Suprapubic skin (tissue), 4 donors: Measurements from ENCODE around the gene TUT1. TPM values are rescaled to one million over a fixed set of nuclear protein-coding genes. Genes with fewer than 3 reads are reported as not detected.

Experiments
- DNase-seq, 2 donors: peaks; one replicate each; pipeline ENCODE4 v3.0.0-alpha.2; 2019; ENCODE audit warnings: low spot score in 2 of 2
- H3K27ac ChIP-seq: fragments of 200-600 bp; sonication (generic); one replicate; pipeline ENCODE4 v1.5.1; 2019
- H3K27me3 ChIP-seq: fragments of 200-600 bp; sonication (generic); one replicate; pipeline ENCODE4 v1.5.1; 2019
- H3K36me3 ChIP-seq: fragments of 200-600 bp; sonication (generic); one replicate; pipeline ENCODE4 v1.5.1; 2019
- H3K4me1 ChIP-seq: fragments of 200-600 bp; sonication (generic); one replicate; pipeline ENCODE4 v1.5.1; 2019
- H3K4me3 ChIP-seq: fragments of 200-600 bp; sonication (generic); one replicate; pipeline ENCODE4 v1.5.1; 2019; ENCODE audit warnings: mild to moderate bottlenecking
- H3K9me3 ChIP-seq: fragments of 200-600 bp; sonication (generic); one replicate; pipeline ENCODE4 v1.5.1; 2019
- EP300 ChIP-seq: sonication (generic); formaldehyde crosslinking; IDR thresholded peaks from one replicate; pipeline ENCODE4 v1.6.1; 2017; ENCODE audit warnings: antibody characterized with exemption
- POLR2A ChIP-seq, 2 donors: fragments of 450-650 bp; IDR thresholded peaks; one replicate each; pipeline ENCODE4 v1.6.1; 2017; ENCODE audit warnings: antibody characterized with exemption in 2 of 2, mild to moderate bottlenecking in 2 of 2, moderate library complexity in 2 of 2
- POLR2AphosphoS5 ChIP-seq, 3 donors: sonication (generic); formaldehyde crosslinking; IDR thresholded peaks; one replicate each; pipeline ENCODE4 v1.6.1; 2017; ENCODE audit warnings: antibody characterized with exemption in 3 of 3
- WGBS: methylation state at CpG from one replicate; pipeline ENCODE4 v1.1.5; 2018; 5-methylcytosine and 5-hydroxymethylcytosine counted together
- total RNA-seq, 4 donors: library from RNA; depleted of rRNA; stranded (reverse); fragments of >200 nt; gene quantifications; one replicate each; pipeline ENCODE4 v1.1.0, GENCODE V29; 2016
- TF ChIP-seq, protein P1 (sequence below), 2 donors: fragments of 200-600 bp in 1 of 2; fragments of 450-650 bp in 1 of 2; sonication (generic) in 1 of 2; IDR thresholded peaks; one replicate each; pipeline ENCODE4 v1.5.1; 2016 to 2019; ENCODE audit warnings: antibody characterized with exemption in 2 of 2, mild to moderate bottlenecking in 1 of 2, moderate library complexity in 1 of 2

The TUT1 gene
- total RNA-seq, 4 donors from 2014 or later: 8.0 to 16.3 (median 12.5) TPM

DNA sequence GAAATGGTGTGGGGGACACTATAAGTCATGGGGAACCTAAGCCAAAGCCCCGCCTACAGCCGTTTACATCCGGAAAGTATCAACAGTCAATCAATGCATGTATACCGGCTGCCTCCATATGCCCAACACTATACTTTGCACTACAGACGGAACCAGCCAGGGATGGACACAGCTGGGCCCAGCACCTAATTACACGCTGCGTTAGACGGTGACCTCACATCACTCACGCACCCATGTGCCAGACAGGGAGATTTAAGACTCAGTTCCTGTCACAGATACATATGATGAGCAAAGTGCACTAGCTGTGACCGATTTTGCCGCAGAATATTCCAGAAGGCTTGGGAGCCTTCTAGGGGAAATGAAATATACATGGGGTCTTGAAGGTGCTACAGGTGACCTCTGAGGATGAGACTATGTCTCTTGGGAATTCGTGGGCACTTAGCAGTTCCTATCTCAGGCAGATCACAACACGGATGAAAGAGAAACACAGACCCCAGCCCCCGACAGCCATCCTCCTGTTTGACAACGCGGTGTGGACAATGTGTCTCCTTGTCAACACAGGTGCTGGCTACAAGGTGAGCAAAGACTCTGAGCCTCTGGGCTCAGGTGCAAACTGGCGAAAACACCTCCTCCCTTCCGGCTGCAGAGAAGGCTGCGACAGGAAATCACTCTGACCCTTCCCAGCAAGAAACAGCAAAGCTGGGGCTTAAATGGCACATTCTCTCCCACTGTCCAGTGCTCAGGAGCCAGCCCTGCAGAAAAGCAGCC, 52.7 kb downstream of the TUT1 start:
- Histone ChIP-seq H3K27ac (peak overlapping the region; percentile 98), H3K4me1 (peaks cover 86% of the 10 kb centered on the region), H3K27me3 (no peaks in the 10 kb centered on the region), H3K4me3 (peak overlapping the region; percentile 77), H3K36me3 (peaks cover 36% of the 10 kb centered on the region), H3K9me3 (no peaks in the 10 kb centered on the region)
- TF ChIP-seq POLR2A (IDR thresholded peaks at IDR 0.05): no peak
- TF ChIP-seq POLR2AphosphoS5 (IDR thresholded peaks at IDR 0.05): no peak
- TF ChIP-seq, protein P1, sequence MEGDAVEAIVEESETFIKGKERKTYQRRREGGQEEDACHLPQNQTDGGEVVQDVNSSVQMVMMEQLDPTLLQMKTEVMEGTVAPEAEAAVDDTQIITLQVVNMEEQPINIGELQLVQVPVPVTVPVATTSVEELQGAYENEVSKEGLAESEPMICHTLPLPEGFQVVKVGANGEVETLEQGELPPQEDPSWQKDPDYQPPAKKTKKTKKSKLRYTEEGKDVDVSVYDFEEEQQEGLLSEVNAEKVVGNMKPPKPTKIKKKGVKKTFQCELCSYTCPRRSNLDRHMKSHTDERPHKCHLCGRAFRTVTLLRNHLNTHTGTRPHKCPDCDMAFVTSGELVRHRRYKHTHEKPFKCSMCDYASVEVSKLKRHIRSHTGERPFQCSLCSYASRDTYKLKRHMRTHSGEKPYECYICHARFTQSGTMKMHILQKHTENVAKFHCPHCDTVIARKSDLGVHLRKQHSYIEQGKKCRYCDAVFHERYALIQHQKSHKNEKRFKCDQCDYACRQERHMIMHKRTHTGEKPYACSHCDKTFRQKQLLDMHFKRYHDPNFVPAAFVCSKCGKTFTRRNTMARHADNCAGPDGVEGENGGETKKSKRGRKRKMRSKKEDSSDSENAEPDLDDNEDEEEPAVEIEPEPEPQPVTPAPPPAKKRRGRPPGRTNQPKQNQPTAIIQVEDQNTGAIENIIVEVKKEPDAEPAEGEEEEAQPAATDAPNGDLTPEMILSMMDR (IDR thresholded peaks at IDR 0.05): no peak
- TF ChIP-seq EP300: no peak
- WGBS: 14% methylated on average over 14 of the region's 19 CpGs
- DNase-seq: no peak

- 63% methylated on average over 21 of the region's 21 CpGs for WGBS
- H3K27ac ChIP-seq: peak overlapping the region; percentile 32
- no peaks in the 10 kb centered on the region for H3K9me3 ChIP-seq
- TF ChIP-seq POLR2AphosphoS5 (IDR thresholded peaks at IDR 0.05) (no peak), POLR2A (IDR thresholded peaks at IDR 0.05) (no peak), EP300 (no peak)
- TF ChIP-seq, protein P1 (IDR thresholded peaks at IDR 0.05): no peak
- peaks cover 58% of the 10 kb centered on the region for H3K36me3 ChIP-seq
- H3K27me3 ChIP-seq: no peaks in the 10 kb centered on the region
- peak overlapping the region; percentile 0 for H3K4me3 ChIP-seq
- peaks cover 65% of the 10 kb centered on the region for H3K4me1 ChIP-seq
- no peak for DNase-seq
Observed at GRCh38 chr11:62536301-62536957, 54.9 kb downstream of the TUT1 start.

- Histone ChIP-seq H3K4me3 (no peak overlapping the region), H3K4me1 (peaks cover 59% of the 10 kb centered on the region), H3K27me3 (no peaks in the 10 kb centered on the region), H3K9me3 (no peaks in the 10 kb centered on the region), H3K27ac (peak overlapping the region; percentile 32), H3K36me3 (peaks cover 64% of the 10 kb centered on the region)
- 68% methylated on average over 10 of the region's 12 CpGs for WGBS
- no peak for TF ChIP-seq EP300
- DNase-seq: no peak
Observed at GRCh38 chr11:62535802-62536201, 55.5 kb downstream of the TUT1 start.

DNA sequence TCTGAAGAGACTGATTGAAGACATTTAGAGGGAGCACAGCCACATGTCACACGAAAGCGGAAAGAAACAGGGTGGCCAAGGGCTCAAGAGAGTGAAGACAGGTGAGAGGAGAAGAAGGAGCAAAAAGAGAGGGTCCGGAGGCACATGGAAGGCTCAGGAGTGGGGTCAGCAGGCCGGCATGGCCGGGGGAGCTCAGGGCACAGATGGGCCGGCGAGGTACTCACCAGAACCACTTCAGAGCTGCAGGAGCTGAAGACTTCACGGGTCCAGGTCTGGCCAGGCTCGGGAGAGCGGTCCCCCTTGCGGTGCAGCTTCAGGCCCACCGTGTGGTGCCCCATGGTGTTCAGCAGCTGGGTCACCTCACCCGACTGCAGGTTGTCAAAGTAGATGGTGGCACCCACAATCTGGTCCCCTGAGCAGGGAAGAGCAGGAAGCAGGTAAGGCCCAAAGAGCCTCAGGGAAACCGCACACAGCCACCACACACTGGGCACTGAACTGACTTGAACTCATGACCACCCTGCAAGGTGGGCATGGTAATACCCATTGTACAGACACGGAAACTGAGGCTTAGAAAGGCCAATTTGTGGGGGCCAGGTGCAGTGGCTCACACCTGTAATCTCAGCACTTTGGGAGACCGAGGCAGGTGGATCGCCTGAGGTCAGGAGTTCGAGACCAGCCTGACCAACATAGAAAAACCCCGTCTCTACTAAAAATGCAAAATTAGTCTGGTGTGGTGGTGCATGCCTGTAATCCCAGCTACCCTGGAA, 56.4 kb downstream of the TUT1 start:
- H3K36me3 ChIP-seq: peaks cover 73% of the 10 kb centered on the region
- no peaks in the 10 kb centered on the region for H3K9me3 ChIP-seq
- peaks cover 50% of the 10 kb centered on the region for H3K4me1 ChIP-seq
- 89% methylated on average over 19 of the region's 19 CpGs for WGBS
- no peak for DNase-seq
- H3K4me3 ChIP-seq: no peak overlapping the region
- no peak for TF ChIP-seq POLR2AphosphoS5 (IDR thresholded peaks at IDR 0.05)
- TF ChIP-seq EP300: no peak
- no peak for TF ChIP-seq POLR2A (IDR thresholded peaks at IDR 0.05)
- TF ChIP-seq, protein P1 (IDR thresholded peaks at IDR 0.05): no peak
- H3K27ac ChIP-seq: no peak overlapping the region
- H3K27me3 ChIP-seq: no peaks in the 10 kb centered on the region

- H3K4me1 ChIP-seq: peaks cover 28% of the 10 kb centered on the region
- no peak for DNase-seq
- H3K36me3 ChIP-seq: peaks cover 97% of the 10 kb centered on the region
- TF ChIP-seq, protein P1 (IDR thresholded peaks at IDR 0.05): no peak
- TF ChIP-seq POLR2A (IDR thresholded peaks at IDR 0.05): no peak
- TF ChIP-seq POLR2AphosphoS5 (IDR thresholded peaks at IDR 0.05): no peak
- TF ChIP-seq EP300: no peak
- H3K27me3 ChIP-seq: no peaks in the 10 kb centered on the region
- 90% methylated on average over 2 of the region's 2 CpGs for WGBS
- no peaks in the 10 kb centered on the region for H3K9me3 ChIP-seq
- no peak overlapping the region for H3K4me3 ChIP-seq
- no peak overlapping the region for H3K27ac ChIP-seq
Observed at GRCh38 chr11:62532096-62532495, 59.2 kb downstream of the TUT1 start.

Other genes starting within 250 kb of the TUT1 start
- gene SCGB1A1, start 172.5 kb downstream of the TUT1 start, total RNA-seq: not detected
- gene AHNAK, start 44.7 kb downstream of the TUT1 start, total RNA-seq: 1,000 to 10,000 TPM; 1,174 to 1,475 (median 1,322) TPM
- 1,000 to 10,000 TPM; 1,221 to 2,946 (median 2,495) TPM for gene EEF1G, start 17.6 kb downstream of the TUT1 start, total RNA-seq
- 100 to 1,000 TPM; 107 to 125 (median 110) TPM for gene MTA2, start 10.3 kb upstream of the TUT1 start, total RNA-seq
- 10 to 100 TPM; 43.1 to 74.8 (median 55.8) TPM for gene EML3, start 21.3 kb upstream of the TUT1 start, total RNA-seq
- 1 to 10 TPM in 3 of 4 donors, under 1 TPM in 1; 0.80 to 4.9 (median 2.3) TPM for gene ROM1, start 21.7 kb upstream of the TUT1 start, total RNA-seq
- gene B3GAT3, start 30.5 kb upstream of the TUT1 start, total RNA-seq: 10 to 100 TPM; 29.9 to 54.1 (median 40.6) TPM
- gene GANAB, start 55.1 kb upstream of the TUT1 start, total RNA-seq: 100 to 1,000 TPM in 2 of 4 donors, 10 to 100 TPM in 2; 76.0 to 118 (median 102) TPM
- 10 to 100 TPM; 17.7 to 35.1 (median 31.4) TPM for gene INTS5, start 61.8 kb upstream of the TUT1 start, total RNA-seq
- gene C11orf98, start 73.7 kb upstream of the TUT1 start, total RNA-seq: 10 to 100 TPM; 12.8 to 29.3 (median 25.7) TPM
- 1 to 10 TPM; 2.8 to 6.0 (median 4.2) TPM for gene CSKMT, start 73.8 kb upstream of the TUT1 start, total RNA-seq
- 10 to 100 TPM in 2 of 4 donors, 1 to 10 TPM in 2; 9.1 to 12.4 (median 9.8) TPM for gene UQCC3, start 80.2 kb upstream of the TUT1 start, total RNA-seq
- 1 to 10 TPM; 1.7 to 8.7 (median 3.3) TPM for gene LBHD1, start 80.7 kb upstream of the TUT1 start, total RNA-seq
- 100 to 1,000 TPM; 125 to 194 (median 143) TPM for gene UBXN1, start 87.5 kb upstream of the TUT1 start, total RNA-seq
- gene LRRN4CL, start 98.0 kb upstream of the TUT1 start, total RNA-seq: 1 to 10 TPM; 3.3 to 7.6 (median 5.9) TPM
- gene BSCL2, start 115.9 kb upstream of the TUT1 start, total RNA-seq: 10 to 100 TPM; 28.9 to 76.3 (median 59.3) TPM
- gene GNG3, start 116.2 kb upstream of the TUT1 start, total RNA-seq: under 1 TPM in 1 of 4 donors, not detected in 3; 0.68 TPM
- gene HNRNPUL2, start 135.9 kb upstream of the TUT1 start, total RNA-seq: 10 to 100 TPM; 21.1 to 51.5 (median 33.6) TPM
- 10 to 100 TPM; 16.3 to 42.3 (median 31.7) TPM for gene TTC9C, start 137.0 kb upstream of the TUT1 start, total RNA-seq
- 10 to 100 TPM; 10.9 to 32.2 (median 14.3) TPM for gene ZBTB3, start 162.6 kb upstream of the TUT1 start, total RNA-seq
- gene POLR2G, start 170.1 kb upstream of the TUT1 start, total RNA-seq: 100 to 1,000 TPM in 1 of 4 donors, 10 to 100 TPM in 3; 46.9 to 117 (median 52.1) TPM
- gene TAF6L, start 179.9 kb upstream of the TUT1 start, total RNA-seq: 10 to 100 TPM; 10.2 to 48.7 (median 21.9) TPM
- gene TMEM179B, start 195.9 kb upstream of the TUT1 start, total RNA-seq: 10 to 100 TPM; 37.6 to 72.6 (median 59.8) TPM
- gene TMEM223, start 200.5 kb upstream of the TUT1 start, total RNA-seq: 10 to 100 TPM; 15.9 to 30.2 (median 23.4) TPM
- 100 to 1,000 TPM in 3 of 4 donors, 10 to 100 TPM in 1; 88.1 to 156 (median 115) TPM for gene NXF1, start 213.9 kb upstream of the TUT1 start, total RNA-seq
- 10 to 100 TPM; 26.8 to 47.8 (median 43.2) TPM for gene STX5, start 240.5 kb upstream of the TUT1 start, total RNA-seq
- gene TEX54, start 241.3 kb upstream of the TUT1 start, total RNA-seq: not detected
- 10 to 100 TPM; 63.3 to 79.8 (median 70.3) TPM for gene WDR74, start 248.1 kb upstream of the TUT1 start, total RNA-seq